GM19099 (cell line): ENCODE results near the gene PTPRN2.

ENCODE experiments used
- POLR2A ChIP-seq: IDR thresholded peaks from 3 replicates; pipeline ENCODE4 v1.6.1; 2011; ENCODE audit warnings: low read depth; ENCODE audit not compliant: insufficient read length; ENCODE audit errors: extremely low read depth

Gene PTPRN2

DNA sequence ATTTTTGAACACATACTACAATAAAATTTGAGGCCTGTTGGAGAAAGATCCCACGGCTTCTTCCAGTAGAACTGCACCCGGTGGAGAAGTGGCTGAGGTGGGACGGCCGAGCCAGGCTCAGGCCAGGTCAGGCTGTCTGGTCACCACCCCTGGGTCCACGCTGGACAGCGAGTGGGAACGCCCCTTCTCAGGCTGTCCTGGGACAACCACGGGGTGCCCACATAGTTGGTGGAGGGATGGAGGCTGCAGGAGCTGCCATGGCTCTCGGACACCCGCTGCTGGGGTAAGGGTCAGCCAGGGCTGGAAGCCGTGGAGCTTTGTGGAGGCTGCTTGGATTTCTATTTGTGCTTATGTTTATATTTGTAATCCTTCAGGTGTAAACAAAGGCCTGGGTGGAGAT lies 1044.3 kb downstream of the PTPRN2 start:
- no peak for TF ChIP-seq POLR2A

DNA sequence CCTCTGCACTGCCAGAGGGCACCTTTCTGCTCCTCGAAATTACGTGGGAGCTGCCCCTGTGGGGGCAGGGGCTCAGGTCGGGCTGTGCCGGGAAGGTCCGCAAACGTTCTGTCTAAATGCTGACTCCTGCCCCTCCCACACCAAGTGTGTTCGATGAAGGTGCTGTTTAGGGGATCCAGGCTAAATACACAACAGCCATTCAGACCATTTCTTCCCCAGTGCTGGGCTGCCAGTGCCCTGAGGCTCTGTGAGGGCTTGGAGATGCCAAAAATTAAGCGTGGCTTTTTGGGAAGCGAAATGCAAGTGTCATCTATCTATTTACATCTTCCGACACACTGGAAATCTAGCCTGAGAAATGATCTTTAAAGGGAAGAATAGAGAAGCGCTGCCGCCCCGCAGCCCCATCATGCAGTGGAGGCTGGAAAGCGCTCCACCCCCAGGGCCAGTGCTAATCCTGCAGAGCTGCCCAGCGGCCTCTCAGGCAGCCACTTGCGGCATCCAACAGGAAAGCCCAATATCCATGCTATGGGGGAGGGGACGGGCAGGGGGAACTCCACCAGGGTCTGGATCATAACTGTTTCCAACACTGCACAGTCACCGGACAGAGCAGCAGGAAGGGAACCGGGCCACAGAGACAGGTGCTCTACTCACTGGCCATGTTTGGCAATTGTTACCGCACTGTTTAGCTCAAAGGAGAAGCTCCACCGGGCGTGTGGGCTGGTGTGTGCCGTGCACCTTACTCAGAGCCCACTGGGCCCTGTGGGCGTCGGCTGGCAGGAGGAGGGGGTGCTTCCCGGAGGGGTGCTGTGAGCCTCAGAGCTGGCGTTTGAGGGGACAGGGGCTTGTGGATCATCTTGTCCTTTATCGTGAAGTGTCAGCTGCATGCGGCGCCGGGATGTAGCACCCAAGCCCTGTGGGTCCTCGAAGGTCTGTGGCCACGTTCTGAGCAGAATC lies 1045.3 kb downstream of the PTPRN2 start:
- no peak for TF ChIP-seq POLR2A

DNA sequence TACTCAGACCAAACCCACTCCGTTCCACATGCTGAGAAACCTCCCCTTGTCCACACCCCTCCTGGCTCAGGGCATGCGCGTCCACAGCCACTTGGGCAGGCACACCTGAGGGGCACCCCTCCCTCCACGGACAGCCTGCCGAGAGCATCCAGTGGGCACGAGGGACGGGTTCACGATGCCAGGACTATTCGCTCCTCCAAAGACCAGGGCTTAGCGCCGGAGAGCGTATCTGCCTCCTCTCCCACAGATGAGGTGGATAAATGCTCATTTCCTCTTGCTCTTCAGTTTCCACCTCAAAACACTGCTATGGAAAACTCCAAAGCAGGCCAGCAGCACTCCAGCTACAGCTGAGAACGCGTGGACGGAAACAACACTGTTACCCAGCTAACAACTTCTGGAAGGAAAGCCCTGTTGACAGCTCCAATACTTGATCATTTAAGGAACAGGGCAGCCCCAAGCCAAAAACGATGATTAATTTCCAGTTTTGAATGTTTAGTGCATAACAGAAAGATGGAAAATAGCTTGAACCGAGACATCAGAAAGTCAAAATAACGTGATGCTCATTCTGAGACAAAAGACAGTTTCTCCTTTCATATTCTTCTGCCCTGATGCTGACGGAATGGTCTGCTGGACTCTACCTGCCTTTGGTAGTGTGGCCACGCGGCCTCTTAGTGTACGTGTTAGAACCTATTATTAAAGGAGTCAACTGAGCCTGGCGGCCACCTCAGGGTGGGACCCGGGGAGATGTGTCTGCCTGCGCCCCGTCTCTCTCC lies 1046.1 kb downstream of the PTPRN2 start:
- TF ChIP-seq POLR2A = no peak

DNA sequence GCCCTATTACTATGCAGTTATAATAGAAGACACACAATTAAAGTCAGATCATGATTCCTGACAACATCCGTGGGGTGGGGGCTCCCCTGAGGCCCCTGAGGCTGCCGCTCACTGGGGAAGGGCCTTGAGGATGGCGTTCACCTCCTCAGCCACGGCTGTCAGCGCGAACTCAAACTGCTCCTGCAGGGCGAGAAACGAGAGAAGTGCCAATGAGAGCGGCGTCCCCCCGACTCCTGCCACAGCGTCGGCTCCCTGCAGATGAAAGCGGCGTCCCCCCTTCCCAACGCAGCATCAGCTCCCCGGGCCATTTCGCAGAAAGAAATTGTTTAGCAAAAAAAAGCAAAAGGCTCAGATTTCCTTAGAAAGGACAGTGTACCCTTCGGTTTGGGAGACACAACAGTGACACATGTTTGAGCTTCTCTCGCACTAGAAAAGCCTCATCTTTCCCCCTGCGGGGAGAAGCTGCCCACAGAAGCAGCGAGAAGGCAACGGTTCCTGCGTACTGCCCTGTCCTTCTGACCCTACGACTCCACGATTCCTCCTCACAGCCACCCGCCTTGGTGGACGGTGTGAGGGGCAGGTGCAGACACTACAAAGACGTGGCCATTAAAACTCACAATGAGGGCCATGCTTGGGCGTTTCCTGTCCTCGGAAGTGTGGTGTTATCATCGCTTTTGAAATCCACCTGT lies 1046.9 kb downstream of the PTPRN2 start:
- TF ChIP-seq POLR2A = no peak

DNA sequence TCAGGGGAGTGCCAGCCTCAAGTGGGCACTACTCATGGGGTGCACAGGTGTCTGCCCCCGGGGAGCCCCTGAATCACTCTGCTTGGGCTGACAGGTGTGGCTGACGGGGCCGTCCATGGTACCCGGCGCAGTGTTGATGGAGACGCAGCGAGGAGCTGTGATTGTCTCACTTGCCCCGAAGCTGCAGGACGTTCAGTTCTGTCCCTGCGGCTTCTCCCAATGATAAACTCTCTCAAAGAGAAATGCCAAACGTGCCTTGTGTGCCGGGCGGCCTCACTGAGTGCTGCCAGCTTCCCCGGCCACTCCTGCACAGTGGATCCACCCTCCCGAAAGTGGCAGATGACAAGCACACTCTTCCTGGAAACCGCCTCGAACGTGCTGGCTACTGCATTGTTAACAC lies 1047.6 kb downstream of the PTPRN2 start:
- TF ChIP-seq POLR2A = no peak

DNA sequence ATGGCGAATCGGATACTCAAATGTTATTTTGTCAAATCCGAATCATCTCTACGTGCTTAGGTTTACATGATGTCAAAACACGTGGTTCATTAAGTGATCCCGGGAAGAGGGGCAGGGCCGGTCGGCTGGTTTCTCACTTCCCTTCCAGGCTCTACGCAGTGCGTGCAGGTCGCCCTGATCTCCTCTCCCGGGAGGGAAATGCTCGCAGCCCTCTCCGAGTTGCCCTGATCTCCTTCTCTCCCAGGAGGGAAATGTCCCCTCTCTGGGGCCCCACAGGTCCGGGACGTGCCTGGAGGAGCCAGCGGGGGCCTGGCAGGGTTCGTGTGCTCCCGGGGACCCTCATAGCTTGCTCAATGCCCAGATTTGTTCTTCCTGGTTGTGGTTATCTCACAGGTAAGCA lies 1048.1 kb downstream of the PTPRN2 start:
- TF ChIP-seq POLR2A = no peak

DNA sequence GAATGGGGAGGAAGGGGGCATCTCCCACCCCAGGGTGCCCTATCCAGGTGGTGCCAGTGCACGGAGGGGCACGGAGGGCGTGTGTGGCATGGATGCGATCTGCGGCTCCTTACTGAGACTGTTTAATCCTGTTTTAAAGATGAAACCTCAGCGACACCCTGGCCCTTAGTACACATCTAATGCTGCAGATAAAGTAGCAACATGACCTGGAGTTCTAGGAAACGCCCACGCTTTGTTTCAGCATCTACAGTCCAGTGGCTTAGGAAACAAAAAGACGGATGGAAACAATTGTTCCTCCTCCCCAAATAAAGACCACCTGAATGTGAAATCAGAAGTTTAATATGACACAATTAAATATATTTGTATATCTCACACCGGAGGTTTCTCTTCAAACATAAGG lies 1048.9 kb downstream of the PTPRN2 start:
- TF ChIP-seq POLR2A = no peak

DNA sequence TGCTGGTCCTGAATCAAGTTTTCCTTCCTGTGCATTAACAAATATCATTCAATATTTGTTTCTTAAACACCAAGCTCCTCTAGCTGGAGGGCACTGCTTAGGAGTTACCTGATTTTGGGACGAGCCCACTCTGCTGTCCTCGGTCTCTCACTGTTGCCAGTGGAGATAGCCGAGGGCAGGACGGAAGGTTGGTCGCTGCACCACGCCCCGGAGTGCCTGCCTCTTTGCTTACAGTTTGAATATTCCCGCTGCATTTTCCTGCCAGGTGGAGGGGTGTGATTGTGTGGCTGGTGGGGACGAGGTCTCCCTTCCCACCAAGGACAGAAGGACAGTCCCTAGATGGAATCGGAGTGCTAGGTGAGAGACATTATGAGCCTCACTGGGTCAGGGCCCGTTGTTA lies 1049.3 kb downstream of the PTPRN2 start:
- TF ChIP-seq POLR2A = no peak

DNA sequence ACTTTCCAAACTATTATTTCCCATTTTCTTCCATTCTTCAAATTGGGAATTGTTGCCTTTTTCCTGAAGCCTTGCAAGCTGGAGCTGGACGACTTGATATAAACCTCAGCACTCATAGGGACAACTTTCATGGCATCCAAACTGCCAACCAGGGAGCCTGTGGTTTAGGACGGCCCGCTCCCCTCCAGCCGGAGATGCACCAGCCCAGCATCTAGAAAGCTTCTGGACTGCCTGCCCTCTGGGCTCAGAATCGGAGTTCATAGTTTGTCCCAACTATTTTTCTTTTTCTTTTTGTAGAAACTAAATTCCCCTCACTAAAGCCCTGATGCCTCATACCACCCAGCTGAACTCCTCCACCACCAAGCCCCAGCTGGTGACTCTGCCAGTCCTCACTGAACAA lies 1050.6 kb downstream of the PTPRN2 start:
- no peak for TF ChIP-seq POLR2A

DNA sequence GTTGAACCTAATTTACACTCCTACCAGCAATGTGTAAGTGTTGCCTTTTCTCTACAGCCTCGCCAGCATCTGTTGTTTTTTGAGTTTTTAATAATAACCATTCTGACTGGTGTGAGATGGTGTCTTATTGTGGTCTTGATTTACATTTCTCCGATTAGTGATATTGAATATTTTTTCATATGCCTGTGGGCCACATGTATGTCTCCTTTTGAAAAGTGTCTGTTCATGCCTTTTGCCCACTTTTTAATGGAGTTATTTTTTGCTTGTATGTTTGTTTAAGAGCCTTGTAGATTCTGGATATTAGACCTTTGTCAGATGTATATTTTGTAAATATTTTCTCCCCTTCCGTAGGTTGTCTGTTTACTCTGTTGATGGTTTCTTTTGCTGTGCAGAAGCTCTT lies 1055.6 kb downstream of the PTPRN2 start:
- TF ChIP-seq POLR2A = no peak

DNA sequence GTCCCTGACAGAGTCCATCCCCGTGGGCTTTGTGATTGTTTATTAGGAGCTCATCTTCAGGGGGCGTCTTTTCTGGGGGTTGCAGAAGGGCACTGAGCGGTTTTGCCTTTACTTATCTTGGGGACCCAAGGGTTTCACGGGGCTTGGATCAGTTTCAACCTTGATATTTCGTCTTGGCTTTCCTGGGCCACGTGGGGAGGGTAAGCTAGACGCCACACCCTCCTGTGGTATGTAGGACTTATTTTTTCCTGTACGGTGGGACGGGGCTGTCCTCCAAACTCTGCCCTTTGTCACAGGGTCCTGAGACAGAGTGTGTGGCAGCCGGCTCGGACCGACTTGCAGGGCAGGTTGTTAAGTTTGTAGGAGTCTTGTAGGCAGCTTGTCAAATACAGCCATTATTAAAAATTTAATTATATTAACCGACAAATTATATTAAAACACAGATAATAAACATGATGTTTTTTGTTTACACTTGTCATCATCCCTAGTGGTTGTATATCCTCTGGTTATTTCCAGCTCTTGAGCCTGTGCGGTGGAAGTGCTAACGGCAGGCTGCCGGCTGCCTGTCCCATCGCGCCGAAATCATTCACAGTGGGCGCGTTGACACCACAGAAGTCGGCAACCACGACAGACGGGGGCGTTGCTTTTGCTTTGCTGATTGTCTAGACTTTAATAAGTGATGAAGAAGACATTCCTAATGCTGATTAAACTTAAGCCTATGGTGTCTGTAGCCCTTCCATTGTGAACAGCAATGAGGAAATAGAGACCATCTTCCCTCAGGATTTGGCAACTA lies 1057.7 kb downstream of the PTPRN2 start:
- no peak for TF ChIP-seq POLR2A

DNA sequence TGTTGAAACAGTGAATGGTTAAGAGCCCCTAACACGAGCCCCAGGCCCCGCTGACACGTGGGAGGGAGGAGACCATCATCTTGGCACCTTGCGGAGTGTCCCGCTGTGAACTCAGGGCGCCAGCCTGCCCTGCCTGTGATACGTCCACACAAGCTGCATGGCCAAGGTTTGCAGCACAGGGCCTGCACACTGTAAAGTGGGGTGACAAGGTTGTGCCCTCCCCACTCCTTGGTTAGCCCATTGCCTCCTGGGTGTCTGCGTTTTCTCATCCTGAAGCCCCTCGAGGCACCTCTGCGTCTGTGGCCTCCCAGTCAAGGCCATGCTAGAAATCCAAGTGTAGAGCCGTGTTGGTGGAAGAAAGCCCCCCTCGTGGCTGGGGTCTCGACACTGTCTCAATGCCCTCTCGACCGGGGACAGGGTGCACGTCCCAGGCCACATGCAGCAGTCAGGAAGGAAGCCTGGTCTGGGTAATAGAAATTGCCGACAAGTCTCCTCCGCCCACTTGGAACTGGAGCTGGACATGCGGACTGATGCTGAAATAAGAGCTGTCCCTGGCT lies 1058.8 kb downstream of the PTPRN2 start:
- no peak for TF ChIP-seq POLR2A

DNA sequence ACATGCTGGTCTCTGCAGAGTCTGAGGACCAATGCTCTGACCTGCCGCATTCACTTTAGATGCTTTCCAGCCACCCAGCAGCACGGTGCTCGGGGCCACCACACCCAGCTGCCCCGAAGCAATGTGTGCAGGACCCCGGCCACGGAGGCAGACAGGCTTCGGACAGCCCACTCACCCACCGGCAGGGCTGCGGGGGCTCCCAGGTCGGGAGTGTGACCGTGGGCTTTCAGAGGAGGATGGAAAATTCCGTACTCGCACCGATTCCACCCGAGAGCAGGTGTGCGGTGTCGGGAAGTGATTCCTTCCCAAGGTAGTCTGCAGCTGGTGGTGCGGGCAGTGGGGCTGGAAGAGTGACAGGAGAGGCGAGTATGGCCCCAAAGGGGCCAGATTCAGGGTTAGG lies 1059.9 kb downstream of the PTPRN2 start:
- no peak for TF ChIP-seq POLR2A

DNA sequence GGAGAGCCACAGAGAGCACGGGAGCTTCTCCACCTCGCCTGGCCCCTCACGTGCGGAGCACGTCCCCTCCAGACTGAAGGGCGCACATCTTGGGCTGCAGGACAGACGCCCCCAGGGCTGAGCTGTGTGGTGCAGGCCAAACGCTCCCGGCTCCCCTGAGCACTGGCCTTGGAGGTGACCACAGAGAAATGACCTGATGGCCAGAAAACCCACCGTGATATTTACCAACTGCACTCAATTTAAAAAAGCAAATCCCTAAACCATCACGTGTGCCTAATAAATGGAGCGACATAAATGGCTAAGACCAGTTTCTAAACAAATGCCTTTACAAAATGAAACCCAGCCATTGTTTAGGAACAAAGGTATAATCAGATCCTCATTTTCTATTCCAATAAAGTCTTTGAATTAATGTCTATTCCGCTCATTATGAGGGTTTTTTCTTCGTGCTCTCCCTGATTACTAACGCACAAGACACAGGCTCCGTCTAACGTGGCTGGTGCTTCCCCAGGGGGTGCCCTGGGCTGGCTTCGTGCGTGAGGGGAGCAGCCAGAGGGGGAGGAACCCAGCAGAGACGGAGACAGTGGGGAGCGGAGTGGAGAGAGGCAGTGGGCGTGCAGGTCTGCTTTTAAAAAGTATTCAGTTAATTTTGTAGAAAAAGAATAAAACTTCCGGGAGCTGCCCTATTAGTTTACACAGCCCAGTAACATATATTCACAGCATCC lies 1060.5 kb downstream of the PTPRN2 start:
- no peak for TF ChIP-seq POLR2A
